ENCODE measurements around the gene MAP4K3.

Gene MAP4K3

GRCh38 chr2:39445934-39446333 is 8.8 kb upstream of the MAP4K3 start:
- DNase-seq (ENCODE audit: low read depth in 2 of 2): no peak

- DNase-seq (ENCODE audit: low read depth in 2 of 2): no peak
Measured at GRCh38 chr2:39443009-39443408, 5.9 kb upstream of the MAP4K3 start.

DNA sequence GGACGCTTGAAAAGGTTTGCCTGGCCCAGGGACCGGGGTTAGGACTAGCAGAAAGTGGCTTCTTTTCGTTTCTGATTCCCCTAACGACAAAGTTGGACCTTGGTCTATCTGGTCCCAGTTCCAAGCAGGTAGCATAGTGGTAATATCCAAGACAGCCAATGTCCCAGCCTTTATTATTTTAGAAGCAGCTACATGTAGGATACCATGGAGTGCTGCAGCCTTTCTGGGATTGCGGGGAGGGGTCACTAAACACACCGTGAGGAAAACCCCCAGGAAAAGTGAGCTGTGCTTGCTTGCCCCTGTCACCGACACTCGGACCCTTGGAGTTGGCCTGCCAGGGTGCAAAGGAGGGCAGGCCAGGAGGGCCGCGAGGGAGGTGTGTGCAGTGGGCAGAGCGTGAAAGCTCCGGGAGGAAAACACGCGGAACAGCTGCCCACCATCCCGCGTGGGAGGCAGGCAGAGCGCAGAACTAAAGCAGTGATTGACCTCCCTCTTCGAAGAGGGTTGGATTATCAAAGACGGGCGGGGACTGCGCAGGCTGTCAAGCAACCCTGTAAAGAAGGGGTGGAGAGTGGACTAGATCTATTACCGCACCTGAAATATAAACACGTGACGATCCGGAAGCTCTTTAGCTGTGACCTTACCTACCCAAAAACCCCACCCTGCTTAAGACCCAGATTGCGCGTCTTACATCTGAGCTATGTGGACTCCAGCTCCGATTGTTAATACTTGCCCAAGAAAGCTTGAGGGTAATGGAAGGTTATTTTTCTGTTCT is 624 bp upstream of the MAP4K3 start:
- DNase-seq (ENCODE audit: low read depth in 2 of 2): no peak

DNA sequence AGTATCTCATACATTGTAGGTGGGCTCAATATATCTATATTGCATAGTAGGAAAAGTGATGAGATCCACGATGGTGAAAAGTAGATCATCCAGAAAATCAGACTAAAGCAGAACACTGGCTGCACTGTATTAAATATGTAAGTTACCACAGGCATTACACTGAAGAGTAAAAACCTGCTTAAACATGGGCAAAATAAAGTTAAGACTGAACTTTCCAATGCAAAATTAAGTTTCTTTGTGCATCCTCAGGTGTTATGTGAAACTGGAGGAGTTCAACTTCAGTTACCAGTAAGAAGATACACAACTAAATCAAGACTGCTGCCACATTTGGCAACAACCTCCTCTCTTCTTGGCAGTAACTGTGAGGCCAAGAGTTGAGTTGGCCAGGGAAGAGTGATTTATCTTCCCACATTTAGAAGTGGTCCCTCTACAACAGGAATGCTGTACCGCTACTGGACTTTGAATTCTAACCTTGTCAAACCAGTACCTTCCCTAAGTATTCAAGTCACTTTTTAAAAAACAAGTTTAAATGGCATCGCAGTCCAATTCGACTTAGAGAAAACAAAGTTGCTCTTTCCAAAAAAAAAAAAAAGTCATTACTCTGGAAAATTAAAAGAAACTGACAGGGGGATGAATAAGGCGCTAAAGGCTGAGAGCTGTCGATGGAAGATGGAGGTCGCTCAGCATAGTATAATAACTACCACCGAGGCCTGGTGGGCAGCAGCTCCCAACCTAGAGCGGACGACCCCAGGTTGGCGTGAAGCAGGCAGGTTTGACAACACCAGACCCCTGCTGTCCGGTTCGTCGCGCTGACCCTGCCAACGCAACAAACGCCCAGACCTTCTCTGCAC is 1.1 kb downstream of the MAP4K3 start:
- DNase-seq (ENCODE audit: low read depth in 2 of 2): no peak

GRCh38 chr2:39435234-39435633 is 1.9 kb downstream of the MAP4K3 start:
- DNase-seq (ENCODE audit: low read depth in 2 of 2): no peak

- DNase-seq (ENCODE audit: low read depth in 2 of 2): no peak
Measured at GRCh38 chr2:39434233-39434897, 2.7 kb downstream of the MAP4K3 start.

GRCh38 chr2:39433586-39434195 is 3.4 kb downstream of the MAP4K3 start:
- DNase-seq (ENCODE audit: low read depth in 2 of 2): no peak

DNA sequence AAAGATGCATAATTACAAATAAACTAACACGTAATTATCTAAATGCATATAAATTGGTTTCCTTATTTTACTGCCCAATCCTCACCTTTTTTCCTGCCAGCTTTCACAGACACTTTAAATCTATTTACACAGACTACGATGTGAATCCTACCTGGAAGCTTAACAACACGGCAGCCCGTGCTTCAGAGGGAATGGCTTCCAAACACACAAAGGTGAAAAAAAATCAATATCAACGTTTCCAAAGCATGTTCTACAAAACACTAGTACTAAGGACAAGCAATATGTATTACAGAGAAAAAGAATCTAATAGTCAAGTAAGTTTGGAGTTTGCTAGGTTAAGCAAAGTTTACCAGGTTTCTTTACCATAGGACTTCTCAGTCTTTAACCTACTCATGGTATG is 4.4 kb downstream of the MAP4K3 start:
- DNase-seq (ENCODE audit: low read depth in 2 of 2): no peak

DNA sequence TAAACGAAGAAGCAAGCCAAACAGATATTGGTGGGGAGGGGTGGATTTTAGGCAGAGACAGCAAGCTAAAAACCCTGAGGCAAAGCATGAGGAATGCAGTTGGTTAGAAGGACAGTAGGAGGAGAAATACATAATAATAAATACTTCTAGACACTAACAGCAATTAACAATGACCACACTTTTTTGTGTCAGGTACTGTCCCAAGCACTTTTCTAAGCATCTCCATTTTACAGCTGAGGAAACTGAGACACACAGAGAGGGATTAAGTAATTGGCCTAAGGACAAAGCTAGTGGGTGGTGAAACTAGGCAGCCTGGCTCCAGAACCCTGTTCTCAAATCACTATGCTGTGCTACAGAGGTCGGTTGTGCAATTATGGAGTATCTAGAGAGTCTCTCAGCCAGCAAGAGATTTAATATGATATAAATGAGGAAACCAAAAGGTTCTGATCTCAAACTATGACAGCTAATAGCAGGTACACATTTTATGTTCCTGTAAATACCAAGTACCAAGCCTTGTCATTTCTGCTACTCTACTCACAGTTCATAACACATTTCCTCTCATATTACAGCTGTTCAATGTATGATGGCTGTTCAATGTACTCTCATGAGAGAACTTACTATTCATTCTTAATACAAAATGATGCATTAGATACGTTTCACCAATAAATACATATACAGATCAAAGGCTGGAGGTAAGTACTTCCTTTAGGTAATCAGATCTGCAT is 5.3 kb downstream of the MAP4K3 start:
- DNase-seq (ENCODE audit: low read depth in 2 of 2): no peak

DNA sequence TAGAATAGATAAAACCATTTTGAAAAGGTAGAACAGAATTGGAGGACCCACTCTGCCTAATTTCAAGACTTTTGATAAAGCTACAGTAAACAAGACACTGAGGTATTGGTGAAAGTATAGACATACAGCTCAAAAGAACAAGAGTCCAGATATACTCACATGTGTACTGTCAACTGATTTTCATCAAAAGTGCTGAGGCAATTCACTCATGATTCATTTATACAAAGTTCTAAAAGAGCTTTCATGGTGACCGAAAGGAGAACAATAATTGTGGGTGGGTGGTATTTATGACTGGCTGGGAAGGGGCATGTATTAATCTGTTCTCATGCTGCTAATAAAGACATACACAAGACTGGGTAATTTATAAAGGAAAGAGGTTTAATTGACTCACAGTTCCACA is 7.3 kb downstream of the MAP4K3 start:
- no peak for DNase-seq (ENCODE audit: low read depth in 2 of 2)

DNA sequence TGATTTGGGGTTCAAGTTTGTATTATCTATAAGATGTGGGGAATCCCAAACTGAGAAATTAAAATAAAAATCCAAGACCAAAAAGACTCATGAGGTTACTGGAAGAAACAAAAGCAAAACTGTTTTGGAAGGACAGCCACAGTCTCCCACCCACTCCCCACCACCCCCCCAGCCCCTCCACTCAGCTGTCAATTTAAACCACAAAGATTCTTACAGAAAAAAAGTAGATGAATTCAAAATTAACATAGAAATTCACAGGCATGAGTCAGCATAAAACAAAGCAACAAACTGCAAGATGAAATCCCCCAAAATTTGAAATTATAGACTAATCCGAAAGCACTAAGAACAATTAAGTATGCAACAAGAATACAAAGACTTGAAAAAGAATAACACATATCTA is 12.1 kb downstream of the MAP4K3 start:
- no peak for DNase-seq (ENCODE audit: low read depth in 2 of 2)

- no peak for DNase-seq (ENCODE audit: low read depth in 2 of 2)
Measured at GRCh38 chr2:39422700-39423099, 14.4 kb downstream of the MAP4K3 start.

- DNase-seq (ENCODE audit: low read depth in 2 of 2): no peak
Measured at GRCh38 chr2:39421354-39421753, 15.7 kb downstream of the MAP4K3 start.

GRCh38 chr2:39419282-39420223 is 17.5 kb downstream of the MAP4K3 start:
- DNase-seq (ENCODE audit: low read depth in 2 of 2): no peak

DNA sequence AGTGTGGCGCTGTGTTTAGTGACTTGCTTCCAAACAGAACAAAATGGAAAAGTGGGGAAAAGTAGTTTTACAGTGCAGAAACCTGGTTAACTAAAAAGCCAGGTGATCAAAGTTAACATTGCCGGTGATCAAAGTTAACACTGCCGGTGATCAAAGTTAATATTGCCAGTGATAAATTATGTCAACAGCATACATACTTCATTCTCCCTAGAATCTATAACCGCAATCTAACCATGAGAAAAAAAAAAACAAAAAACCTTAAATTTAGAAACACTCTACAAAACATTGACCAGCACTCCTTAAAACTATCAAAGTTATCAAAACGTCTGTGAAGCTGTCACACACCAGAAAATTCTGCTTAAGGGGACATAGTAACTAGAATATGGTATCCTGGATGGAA is 18.6 kb downstream of the MAP4K3 start:
- no peak for DNase-seq (ENCODE audit: low read depth in 2 of 2)

DNA sequence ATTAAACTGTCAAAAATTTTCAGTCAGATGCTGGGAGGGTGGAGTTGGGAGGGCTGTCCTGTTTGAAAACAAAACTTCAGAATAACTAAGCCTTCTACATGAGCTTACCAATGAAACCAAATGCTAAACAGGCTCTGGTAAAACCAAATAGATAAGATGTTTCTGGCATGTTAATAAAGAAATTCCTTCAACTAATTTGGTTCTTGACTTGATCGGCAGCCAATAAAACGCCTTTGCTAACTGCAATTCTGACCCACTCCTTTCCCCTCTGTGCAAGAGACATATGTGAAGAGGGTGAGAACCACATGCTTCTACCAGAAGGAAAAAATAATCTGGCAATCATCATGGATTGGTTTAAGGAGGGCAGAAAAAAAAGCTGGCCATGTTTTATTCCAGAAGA is 20.9 kb downstream of the MAP4K3 start:
- DNase-seq (ENCODE audit: low read depth in 2 of 2): no peak

GRCh38 chr2:39413063-39413737 is 23.9 kb downstream of the MAP4K3 start:
- no peak for DNase-seq (ENCODE audit: low read depth in 2 of 2)

DNA sequence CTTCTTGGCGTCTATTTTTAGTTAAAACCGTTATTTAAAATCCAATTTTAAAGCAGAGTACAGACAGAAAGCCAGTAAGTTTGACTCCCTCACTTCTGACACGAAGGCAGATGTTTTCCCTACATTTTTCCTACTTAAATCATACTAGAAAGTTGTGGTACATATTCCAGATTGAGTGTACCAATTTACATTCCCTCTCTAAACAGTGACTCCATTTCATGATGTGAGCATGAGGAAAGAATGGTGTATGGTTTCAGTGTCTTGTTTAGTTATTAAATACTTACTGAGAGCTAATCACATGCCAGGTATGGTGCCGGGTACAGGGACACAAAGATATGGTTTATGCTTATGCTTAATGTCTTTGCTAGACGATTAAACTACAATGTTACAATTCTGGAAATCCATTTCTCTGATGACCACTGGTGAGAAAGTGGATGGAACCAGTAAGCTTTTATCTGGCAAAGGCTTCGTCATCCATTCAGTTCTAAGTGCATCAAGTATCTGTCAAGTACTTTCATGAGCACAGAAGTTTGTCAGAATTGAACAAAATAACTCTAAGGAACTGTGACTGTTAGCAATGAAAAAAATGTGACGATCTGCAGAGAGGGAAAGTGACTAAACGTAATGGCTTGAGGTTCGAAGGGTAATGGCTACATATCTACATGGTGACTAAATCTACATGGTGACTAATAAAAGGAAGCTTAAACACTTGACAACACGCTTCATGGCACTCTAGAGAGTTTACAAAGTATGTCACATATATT is 25.7 kb downstream of the MAP4K3 start:
- no peak for DNase-seq (ENCODE audit: low read depth in 2 of 2)
